HG02852 (cell line): ENCODE measurements around the gene CPNE6.

Source experiments
- ATAC-seq: cut with Tn5 transposase; IDR thresholded peaks from one replicate; pipeline ENCODE4 v1.9.1; 2021; ENCODE audit warnings: mild to moderate bottlenecking, moderate library complexity; ENCODE audit not compliant: unreplicated experiment

Gene CPNE6

DNA sequence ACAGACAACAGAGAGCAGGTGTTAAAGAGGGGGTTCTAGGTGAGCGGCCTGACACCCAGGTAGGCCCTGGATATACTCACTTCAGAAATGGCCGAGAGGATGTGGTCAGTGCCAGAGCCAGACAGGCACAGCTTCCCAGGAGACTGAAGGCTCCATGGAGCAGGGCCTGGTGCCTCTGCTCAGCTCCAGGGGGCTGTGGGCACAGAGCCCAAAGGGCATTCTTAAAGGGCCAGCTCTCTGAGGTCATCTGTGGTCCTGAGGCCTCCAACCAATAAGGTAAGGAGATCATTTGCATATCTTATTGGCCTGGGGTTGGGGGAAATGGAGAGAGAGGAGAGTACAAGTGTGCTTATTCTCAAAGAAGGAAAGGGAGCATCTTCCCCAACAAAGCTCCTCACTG is 13.1 kb downstream of the CPNE6 start:
- ATAC-seq, result no peak

- ATAC-seq, result no peak
These were observed 13.9 kb downstream of the CPNE6 start for GRCh38 chr14:24085215-24085614.

- no peak for ATAC-seq
These were observed 15.0 kb downstream of the CPNE6 start for GRCh38 chr14:24086193-24086955.

DNA sequence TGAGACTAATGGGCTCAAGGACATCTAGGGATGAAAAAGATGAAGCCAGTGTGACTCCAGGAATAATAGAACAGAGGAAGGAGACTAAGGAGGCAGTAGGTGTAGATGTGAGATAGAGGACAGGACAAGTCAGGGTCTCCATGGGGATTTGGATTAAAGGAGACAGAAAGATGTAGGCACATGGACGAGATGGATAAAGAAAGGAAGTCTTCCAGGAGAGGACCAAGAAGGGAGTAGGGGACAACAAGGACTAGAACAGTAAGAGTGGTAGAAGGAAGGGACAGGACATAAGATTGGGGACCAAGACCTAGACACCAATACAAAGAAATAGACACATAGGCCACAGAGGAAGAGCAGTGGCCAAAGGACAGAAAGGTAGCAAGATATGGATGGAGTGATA is 15.6 kb downstream of the CPNE6 start:
- ATAC-seq, result no peak

- ATAC-seq, result no peak
These were observed 16.7 kb downstream of the CPNE6 start for GRCh38 chr14:24088095-24088494.

GRCh38 chr14:24089890-24090289 is 18.5 kb downstream of the CPNE6 start:
- no peak for ATAC-seq

GRCh38 chr14:24092110-24092504 is 20.7 kb downstream of the CPNE6 start:
- ATAC-seq, result no peak

- no peak for ATAC-seq
These were observed 21.3 kb downstream of the CPNE6 start for GRCh38 chr14:24092505-24093206.

- no peak for ATAC-seq
These were observed 22.0 kb downstream of the CPNE6 start for GRCh38 chr14:24093207-24093900.

DNA sequence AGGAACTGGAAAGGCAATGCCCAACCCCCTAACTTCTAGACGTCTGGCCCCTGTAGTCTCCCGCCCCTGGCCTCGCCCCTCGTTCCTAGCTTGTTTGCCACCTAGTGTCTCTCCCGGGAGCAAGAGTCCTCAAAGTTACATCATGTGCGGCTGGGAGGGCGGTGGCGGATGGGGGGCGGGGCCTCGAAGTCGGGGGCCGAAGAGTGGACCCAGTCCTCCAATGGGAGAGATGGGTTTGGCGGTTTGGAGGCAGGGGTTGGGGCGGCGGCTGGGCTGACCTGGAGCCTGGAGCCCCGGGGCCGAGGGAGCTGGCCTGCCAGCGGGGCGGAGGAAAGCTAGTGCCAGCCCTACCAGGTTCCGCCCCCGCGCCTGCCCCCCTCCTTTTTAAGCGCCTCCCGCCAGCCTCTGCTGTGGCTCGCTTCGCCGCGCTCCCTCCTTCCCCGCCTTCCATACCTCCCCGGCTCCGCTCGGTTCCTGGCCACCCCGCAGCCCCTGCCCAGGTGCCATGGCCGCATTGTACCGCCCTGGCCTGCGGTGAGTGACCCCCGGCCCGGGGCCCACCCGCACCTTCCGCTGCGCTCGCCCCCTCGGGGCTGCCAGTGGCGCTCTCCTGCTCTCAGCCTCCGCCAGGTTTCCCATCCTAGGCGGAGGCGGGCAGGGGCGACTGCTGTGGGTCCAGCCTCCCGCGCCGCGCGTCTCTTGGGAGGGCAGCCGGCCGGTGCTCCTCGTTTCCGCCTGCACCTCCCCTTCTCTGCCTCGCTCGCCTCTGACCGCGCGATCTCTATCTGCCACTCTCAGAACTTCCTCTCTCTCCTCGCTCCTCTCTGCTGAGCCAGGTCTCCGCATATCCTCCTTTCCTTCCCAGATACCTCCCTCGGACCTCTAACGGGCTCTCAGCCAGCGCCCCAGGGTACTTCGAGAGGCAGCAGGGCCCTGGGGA is 22.8 kb downstream of the CPNE6 start, which contains the start of gene PCK2:
Gene PCK2 (plus strand): TSS at position 411 of the 940 bp plus-strand sequence. CDS start 95 bp downstream, at position 506.
- peak; percentile 50 for ATAC-seq

GRCh38 chr14:24094841-24095270 is 23.5 kb downstream of the CPNE6 start:
- ATAC-seq, result no peak

- peak; percentile 70 for ATAC-seq
These were observed 24.1 kb downstream of the CPNE6 start for GRCh38 chr14:24095271-24096068.

DNA sequence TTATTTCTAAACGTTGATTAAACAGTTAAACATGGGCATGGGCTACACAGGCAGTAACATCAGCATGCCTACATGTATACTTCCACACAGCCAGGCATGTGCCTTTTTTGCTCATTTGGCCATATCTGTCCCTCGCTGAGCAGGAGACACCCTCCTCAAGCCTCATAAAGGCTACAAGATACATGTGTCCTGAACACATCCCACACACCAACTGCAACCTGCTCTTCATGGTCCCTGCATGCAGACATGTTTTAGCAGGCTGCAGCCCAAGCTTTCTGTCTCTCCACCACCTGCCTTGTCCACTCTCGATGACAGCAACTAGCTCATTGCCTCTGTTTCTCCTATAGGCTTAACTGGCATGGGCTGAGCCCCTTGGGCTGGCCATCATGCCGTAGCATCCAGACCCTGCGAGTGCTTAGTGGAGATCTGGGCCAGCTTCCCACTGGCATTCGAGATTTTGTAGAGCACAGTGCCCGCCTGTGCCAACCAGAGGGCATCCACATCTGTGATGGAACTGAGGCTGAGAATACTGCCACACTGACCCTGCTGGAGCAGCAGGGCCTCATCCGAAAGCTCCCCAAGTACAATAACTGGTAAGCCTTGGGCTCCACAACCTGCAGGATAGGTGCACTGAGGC is 25.3 kb downstream of the CPNE6 start:
- no peak for ATAC-seq

GRCh38 chr14:24098229-24098926 is 27.0 kb downstream of the CPNE6 start:
- ATAC-seq, result no peak

DNA sequence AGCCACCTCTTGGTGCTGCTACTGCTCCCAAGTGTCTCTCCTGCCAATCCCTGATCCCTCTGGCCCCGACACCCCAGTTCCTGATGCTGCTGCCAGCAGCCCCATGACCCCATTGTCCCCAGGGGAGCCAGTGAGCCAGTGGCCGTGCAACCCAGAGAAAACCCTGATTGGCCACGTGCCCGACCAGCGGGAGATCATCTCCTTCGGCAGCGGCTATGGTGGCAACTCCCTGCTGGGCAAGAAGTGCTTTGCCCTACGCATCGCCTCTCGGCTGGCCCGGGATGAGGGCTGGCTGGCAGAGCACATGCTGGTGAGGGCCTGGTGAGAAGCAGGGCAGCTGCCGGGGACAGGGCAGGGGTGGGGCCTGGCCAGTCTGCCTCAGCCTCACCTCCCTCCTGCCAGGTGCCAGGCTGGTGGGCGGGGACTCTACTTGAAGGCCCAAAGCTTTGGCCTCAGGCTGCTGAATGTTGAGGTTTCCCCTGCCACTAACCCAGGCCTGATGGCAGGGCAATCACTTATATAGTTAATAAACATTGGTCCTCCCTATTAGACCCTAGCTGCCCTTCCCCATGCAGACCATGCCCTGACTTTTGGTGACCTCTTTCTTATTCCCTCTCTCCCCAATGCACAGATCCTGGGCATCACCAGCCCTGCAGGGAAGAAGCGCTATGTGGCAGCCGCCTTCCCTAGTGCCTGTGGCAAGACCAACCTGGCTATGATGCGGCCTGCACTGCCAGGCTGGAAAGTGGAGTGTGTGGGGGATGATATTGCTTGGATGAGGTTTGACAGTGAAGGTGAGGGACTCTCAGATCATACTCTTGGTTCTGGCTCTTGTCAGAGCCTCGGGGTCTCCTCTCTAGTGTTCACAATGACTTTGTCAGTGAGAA is 27.8 kb downstream of the CPNE6 start:
- no peak for ATAC-seq

DNA sequence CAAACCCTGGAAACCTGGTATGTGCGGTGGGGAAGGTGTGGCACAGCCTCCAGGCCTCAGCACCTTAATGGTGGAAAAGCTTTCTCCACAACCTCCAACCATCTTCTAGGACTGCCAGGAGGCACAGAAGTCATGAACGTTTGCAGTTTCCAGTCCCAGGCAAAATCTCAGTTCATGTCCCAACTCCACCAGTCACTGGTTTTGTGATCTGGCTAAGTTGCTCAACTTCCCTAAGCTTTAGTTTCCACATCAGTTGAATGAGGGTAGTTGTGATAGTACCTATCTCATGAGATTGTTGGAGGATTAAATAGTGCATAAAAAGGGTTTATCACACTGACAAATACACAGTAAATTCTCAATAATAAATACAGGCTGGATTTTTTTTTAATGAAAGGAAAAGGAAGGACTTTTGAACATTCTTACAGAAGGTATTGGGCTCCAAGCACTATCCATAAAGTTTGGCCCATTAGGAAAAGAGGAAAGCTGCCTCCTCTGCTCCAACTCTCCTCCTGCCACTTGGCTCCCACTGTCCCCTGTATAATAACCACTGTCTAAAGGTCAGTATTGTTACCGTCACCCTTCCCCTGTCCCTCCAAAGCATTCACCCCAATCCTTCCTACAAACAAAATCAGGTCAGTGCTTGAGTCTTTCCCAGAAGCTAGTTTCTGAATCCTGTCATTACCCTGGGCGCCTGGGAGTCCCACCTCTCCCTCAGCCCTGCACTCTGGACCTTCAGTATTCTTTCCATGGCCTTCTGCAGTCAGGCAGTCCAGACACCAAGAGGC is 29.0 kb downstream of the CPNE6 start:
- no peak for ATAC-seq

DNA sequence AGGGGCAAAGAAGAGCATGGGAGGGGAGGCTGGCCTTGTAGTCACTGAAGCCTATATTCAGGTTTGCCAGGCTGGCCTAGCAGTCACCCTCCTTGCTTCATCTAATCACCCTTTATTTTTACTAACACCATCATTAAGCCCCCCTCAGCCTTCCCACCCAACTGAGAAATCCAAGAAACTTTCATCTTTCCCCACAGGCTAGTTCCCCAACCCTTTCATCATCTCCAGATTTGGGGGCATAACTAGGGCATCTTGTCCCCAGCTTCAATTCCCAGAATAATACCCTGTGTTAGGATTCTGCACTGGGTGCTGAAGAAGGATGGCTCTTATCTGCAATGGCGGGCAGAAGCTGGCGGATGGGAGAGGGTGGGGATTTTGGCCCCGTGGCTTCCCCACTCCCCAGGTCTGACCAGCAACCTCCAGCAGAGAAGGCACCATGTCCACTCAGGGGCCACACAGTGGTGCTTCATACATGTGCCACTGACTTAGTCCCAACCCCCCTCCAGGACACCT is 29.7 kb downstream of the CPNE6 start:
- no peak for ATAC-seq
